ENCODE data around the gene KLHL18. TPM values are rescaled to one million over a fixed set of nuclear protein-coding genes. Genes with fewer than 3 reads are reported as not detected.
"Not testable (repeated sequence)": the region's sequence is repeated elsewhere in the genome, so short reads cannot be mapped to it uniquely, and the experiment has no call there.

The KLHL18 gene
- total RNA-seq, 1 experiment from 2014 or later = 36.6 TPM

DNA sequence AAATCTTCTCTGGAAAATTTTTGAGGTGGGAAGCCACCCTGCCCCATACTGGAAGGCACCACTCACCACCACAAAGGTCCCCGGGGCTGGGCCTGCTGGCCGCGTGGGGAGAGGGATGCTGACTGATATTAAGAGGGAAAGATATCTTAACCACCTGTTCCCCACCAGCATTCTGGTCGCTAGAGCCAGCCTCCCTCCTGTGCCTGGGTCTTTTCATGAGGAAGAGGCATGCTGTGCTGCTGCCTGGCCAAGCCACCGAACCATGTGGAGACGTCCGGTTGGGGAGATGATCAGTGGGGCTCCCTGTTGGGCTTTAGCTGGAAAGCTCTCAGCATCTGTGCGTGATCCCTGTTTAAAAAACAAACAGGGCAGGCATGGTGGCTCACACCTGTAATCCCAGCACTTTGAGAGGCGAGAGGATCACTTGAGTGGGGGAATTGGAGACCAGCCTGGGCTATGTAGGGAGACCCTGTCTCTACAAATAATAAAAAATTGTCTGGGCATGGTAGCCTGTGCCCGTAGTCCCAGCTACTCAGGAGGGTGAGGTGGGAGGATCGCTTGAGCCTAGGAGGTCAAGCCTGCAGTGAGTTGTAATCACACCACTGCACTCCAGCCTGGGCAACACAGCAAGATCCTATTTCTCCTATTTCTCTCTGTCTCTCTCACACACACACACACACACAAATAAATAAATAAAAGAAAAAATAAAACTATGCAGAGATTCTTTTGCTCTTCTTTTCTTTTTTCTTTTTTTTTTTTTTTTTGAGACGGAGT lies 1.0 kb downstream of the KLHL18 start:
- H3K27ac Mint-ChIP-seq (ENCODE audit: low read depth, unreplicated experiment) = peak overlapping the region; percentile 100
- DNase-seq (ENCODE audit: unreplicated experiment) = peak; percentile 11
- peak overlapping the region; percentile 93 for H3K4me3 Mint-ChIP-seq (ENCODE audit: unreplicated experiment)
- CTCF ChIA-PET = no interaction called here
- POLR2A ChIA-PET = interaction anchor here (0.6 to 3.3 kb wide), 6 partner anchors 9 to 120 kb away, joined by 3 to 29 read pairs (median 8); partner anchors contain the start of genes PTPN23 and SETD2
- TSS peak; percentile 65 for BruUV-seq (replicated peaks)
- intact Hi-C loops (cut with micrococcal nuclease) = loop anchor here (5.0 to 10.0 kb wide), 2 partner anchors 99 to 119 kb away; partner anchors contain the start of genes PTPN23 and SETD2
- peaks cover 24% of the 10 kb centered on the region for H3K4me1 Mint-ChIP-seq (ENCODE audit: insufficient read depth, unreplicated experiment)
- TF ChIP-seq, protein P1, sequence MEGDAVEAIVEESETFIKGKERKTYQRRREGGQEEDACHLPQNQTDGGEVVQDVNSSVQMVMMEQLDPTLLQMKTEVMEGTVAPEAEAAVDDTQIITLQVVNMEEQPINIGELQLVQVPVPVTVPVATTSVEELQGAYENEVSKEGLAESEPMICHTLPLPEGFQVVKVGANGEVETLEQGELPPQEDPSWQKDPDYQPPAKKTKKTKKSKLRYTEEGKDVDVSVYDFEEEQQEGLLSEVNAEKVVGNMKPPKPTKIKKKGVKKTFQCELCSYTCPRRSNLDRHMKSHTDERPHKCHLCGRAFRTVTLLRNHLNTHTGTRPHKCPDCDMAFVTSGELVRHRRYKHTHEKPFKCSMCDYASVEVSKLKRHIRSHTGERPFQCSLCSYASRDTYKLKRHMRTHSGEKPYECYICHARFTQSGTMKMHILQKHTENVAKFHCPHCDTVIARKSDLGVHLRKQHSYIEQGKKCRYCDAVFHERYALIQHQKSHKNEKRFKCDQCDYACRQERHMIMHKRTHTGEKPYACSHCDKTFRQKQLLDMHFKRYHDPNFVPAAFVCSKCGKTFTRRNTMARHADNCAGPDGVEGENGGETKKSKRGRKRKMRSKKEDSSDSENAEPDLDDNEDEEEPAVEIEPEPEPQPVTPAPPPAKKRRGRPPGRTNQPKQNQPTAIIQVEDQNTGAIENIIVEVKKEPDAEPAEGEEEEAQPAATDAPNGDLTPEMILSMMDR (IDR thresholded peaks at IDR 0.05; ENCODE audit: unreplicated experiment) = no peak
- H3K36me3 Mint-ChIP-seq (ENCODE audit: insufficient read depth, unreplicated experiment) = peaks cover 17% of the 10 kb centered on the region
- H3K27me3 Mint-ChIP-seq (ENCODE audit: insufficient read depth, unreplicated experiment) = no peaks in the 10 kb centered on the region
- no peaks in the 10 kb centered on the region for H3K9me3 Mint-ChIP-seq (ENCODE audit: unreplicated experiment)

DNA sequence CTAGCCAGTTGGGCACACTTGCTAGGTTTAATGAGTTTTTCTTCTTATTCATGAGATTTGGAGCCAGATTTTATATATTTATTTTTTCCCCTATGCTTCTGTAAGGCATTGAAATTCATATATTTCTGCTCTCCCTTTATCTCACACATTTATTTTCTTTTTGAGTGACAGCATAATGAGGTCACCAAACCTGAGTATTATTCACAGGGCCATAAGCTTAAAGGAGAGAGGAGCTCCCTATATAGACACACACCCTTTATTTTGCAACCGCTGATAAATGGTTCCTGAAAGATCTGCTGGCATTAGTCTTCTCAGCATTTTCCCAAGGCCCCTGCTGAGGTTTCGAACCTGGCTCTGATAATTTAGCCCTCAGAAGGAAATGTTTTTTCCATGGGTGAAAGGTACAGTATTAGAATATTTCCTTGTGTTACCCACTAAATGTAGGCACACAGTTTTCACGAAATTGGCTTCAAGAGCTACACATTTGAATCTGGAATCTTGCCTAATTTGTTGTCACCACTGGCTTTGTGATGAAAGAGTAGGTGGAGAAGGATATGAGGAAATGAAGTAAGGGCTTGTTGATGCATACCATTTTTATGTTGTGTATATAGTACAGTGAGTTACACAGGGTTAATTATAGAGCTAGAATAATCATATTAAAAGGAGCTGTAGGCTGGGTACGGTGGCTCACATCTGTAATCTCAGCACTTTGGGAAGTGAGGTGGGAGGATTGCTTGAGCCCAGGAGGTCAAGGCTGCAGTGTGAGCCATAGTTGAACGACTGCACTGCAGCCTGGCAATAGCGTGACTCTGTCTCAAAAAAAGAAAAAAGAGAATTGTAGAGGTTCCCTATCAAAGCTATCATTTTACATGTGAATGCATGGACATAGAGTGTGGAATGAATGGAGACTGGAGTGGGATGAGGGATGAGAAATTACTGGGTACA lies 6.5 kb downstream of the KLHL18 start:
- Mint-ChIP-seq H3K9me3 (ENCODE audit: unreplicated experiment) (no peaks in the 10 kb centered on the region), H3K4me1 (ENCODE audit: insufficient read depth, unreplicated experiment) (peaks cover 15% of the 10 kb centered on the region), H3K27me3 (ENCODE audit: insufficient read depth, unreplicated experiment) (no peaks in the 10 kb centered on the region), H3K27ac (ENCODE audit: low read depth, unreplicated experiment) (no peak overlapping the region), H3K36me3 (ENCODE audit: insufficient read depth, unreplicated experiment) (peaks cover 18% of the 10 kb centered on the region), H3K4me3 (ENCODE audit: unreplicated experiment) (no peak overlapping the region)
- DNase-seq (ENCODE audit: unreplicated experiment) = peak; percentile 36
- TF ChIP-seq, protein P1 (IDR thresholded peaks at IDR 0.05; ENCODE audit: unreplicated experiment) = no peak
- ChIA-PET CTCF (interaction anchor here (0.5 to 1.9 kb wide), 3 partner anchors 35 to 423 kb away, joined by 3 to 6 read pairs (median 3); no protein-coding TSS in a partner anchor), POLR2A (interaction anchor here (1.5 to 1.7 kb wide), 2 partner anchors 10 to 12 kb away, joined by 4 to 6 read pairs; no protein-coding TSS in a partner anchor)
- intact Hi-C loops (cut with micrococcal nuclease) = loop anchor here (10.0 kb wide), 1 partner anchor 124 kb away; the partner anchor contains the start of gene SETD2
- no TSS peak for BruUV-seq (replicated peaks)

DNA sequence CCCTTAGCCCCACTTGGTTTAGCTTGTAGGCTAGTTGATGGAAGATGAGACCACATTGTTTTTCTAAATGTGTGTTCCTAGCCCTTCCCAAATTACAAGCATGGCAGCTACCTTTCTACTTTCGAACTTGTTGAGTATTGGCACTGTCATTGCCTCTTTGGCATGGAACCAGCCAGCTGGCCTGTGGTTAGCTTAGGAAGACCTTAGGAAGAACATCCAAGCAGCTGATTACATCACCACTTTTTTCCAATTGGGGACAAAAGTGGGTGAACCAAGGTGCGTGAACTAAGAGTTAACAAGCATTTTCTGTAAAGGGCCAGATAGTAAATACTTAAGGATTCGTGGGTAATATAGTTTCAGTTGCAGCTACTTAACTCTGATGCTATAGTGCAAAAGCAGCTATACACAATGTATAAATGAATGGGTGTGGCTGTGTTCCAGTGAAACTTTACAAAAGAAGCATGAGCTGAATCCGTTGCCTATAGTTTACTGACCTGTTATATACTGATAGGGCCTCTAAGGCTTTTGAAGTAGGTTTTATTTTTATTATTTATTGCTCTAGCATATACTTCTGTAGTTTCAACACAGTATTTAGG lies 8.5 kb downstream of the KLHL18 start:
- Mint-ChIP-seq H3K36me3 (ENCODE audit: insufficient read depth, unreplicated experiment) (peaks cover 18% of the 10 kb centered on the region), H3K27ac (ENCODE audit: low read depth, unreplicated experiment) (no peak overlapping the region), H3K4me1 (ENCODE audit: insufficient read depth, unreplicated experiment) (peaks cover 7% of the 10 kb centered on the region), H3K9me3 (ENCODE audit: unreplicated experiment) (no peaks in the 10 kb centered on the region), H3K4me3 (ENCODE audit: unreplicated experiment) (no peak overlapping the region), H3K27me3 (ENCODE audit: insufficient read depth, unreplicated experiment) (no peaks in the 10 kb centered on the region)
- ChIA-PET CTCF (interaction anchor here (0.7 to 0.8 kb wide), 2 partner anchors 10 to 43 kb away, joined by 3 to 4 read pairs; no protein-coding TSS in a partner anchor), POLR2A (interaction anchor here (0.7 to 1.4 kb wide), 4 partner anchors 11 to 291 kb away, joined by 3 to 5 read pairs (median 4); partner anchors contain the start of gene SETD2)
- intact Hi-C loops (cut with micrococcal nuclease) = no loop called here
- no TSS peak for BruUV-seq (replicated peaks)
- DNase-seq (ENCODE audit: unreplicated experiment) = no peak
- TF ChIP-seq, protein P1 (IDR thresholded peaks at IDR 0.05; ENCODE audit: unreplicated experiment) = no peak

DNA sequence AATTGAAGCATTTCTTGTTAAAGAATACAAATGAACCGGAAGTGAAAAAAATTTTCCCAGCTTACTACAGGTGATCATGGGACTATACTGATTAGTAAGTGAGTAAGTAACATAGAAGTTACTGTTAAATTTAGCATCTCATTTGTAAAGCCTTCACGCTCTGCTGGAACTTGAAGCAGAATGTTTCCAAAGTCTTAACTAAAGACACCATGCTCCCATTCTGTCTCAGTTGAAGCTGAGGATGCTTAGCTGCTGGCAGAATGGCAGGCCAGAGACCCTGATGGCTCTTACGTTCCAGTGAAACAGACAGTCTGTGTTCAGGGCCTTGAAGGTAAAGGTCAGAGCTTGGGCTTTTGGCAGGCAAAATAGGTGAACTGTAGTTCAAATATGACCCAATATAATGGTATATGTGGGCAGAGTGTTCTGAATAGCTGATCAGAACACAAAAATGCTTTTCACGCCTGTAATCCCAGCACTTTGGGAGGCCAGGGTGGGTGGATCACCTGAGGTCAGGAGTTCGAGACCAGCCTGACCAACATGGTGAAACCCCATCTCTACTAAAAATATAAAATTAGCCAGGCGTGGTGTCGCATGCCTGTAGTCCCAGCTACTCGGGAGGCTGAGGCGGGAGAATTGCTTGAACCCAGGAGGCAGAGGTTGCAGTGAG lies 9.1 kb downstream of the KLHL18 start:
- DNase-seq (ENCODE audit: unreplicated experiment); H3K27me3 Mint-ChIP-seq (ENCODE audit: insufficient read depth, unreplicated experiment); H3K9me3 Mint-ChIP-seq (ENCODE audit: unreplicated experiment); H3K4me3 Mint-ChIP-seq (ENCODE audit: unreplicated experiment); H3K27ac Mint-ChIP-seq (ENCODE audit: low read depth, unreplicated experiment); intact Hi-C loops (cut with micrococcal nuclease); BruUV-seq (replicated peaks); H3K4me1 Mint-ChIP-seq (ENCODE audit: insufficient read depth, unreplicated experiment): not testable (repeated sequence)
- CTCF ChIA-PET = interaction anchor here (0.7 to 0.8 kb wide), 2 partner anchors 10 to 292 kb away, joined by 3 read pairs; no protein-coding TSS in a partner anchor
- H3K36me3 Mint-ChIP-seq (ENCODE audit: insufficient read depth, unreplicated experiment) = peaks cover 18% of the 10 kb centered on the region
- POLR2A ChIA-PET = interaction anchor here (0.6 to 1.4 kb wide), 5 partner anchors 11 to 292 kb away, joined by 3 to 5 read pairs (median 3); partner anchors contain the start of gene SETD2

Measured in MCF 10A (cell line).